H7 (cell line): ENCODE results near the gene MICU1. TPM values are rescaled to one million over a fixed set of nuclear protein-coding genes. Genes with fewer than 3 reads are reported as not detected.
"Not testable (repeated sequence)": the region's sequence is repeated elsewhere in the genome, so short reads cannot be mapped to it uniquely, and the experiment has no call there.

Experiments
- DNase-seq: peaks from one replicate; pipeline ENCODE4 v3.0.0; 2012
- H3K27me3 ChIP-seq: 2 replicates; pipeline ENCODE4 v1.6.0; 2011; ENCODE audit warnings: mild to moderate bottlenecking, low read length; ENCODE audit not compliant: control insufficient read depth, insufficient read depth
- H3K36me3 ChIP-seq: replicated peaks from 2 replicates; pipeline ENCODE4 v1.5.1; 2011; ENCODE audit warnings: low read length; ENCODE audit not compliant: control insufficient read depth, insufficient read depth
- H3K4me3 ChIP-seq: 2 replicates; pipeline ENCODE4 v1.5.1; 2011; ENCODE audit warnings: low read depth, mild to moderate bottlenecking, control low read depth, low read length, moderate library complexity; ENCODE audit not compliant: insufficient read depth
- total RNA-seq: library from RNA; depleted of rRNA; stranded (reverse); fragments of >200 nt; shearing (Covaris generic); gene quantifications from 2 replicates; pipeline ENCODE4 v1.2.3, GENCODE V29; 2014

The MICU1 gene
- total RNA-seq, 1 experiment from 2014 or later: 41.0 TPM

DNA sequence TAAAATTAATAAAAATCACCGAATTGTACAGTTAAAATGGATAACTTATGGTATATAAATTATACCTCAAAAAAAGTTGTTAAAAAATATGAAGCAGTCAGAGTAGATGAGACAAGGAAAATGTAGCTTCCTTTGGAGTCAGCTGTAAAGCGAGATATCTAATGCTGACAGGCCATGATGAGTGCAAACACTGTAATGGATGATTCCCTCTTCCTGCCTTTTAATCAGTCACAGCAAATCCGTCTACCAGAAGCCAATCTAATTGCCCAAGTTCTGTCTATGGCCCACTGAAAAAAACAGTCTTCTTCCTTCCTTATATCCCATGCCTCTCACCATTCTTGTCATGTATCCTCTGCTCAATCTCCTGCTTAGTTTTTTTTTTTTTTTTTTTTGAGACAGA is 211.2 kb downstream of the MICU1 start:
- no peak overlapping the region for H3K4me3 ChIP-seq

DNA sequence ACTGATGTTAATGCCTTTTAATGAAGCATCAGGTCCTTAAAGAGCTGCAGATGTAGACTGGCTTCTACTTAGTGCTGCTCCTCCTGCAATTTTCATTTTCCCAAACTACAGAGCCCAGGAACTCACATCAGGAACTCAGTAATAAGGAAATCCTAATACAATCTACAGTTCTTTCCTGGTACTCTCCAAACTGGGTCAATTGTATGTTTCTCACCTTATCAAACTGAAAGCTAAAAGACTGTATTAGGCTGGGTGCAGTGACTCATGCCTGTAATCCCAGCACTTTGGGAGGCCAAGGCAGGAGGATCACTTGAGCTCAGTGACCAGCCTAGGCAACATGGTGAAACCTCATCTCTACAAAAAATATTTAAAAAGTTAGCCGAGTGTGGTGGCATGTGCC is 216.7 kb downstream of the MICU1 start:
- no peak for DNase-seq
- Histone ChIP-seq H3K27me3 (no peaks in the 10 kb centered on the region), H3K36me3 (no peaks in the 10 kb centered on the region), H3K4me3 (no peak overlapping the region)

More for the DNA sequence above, 211.2 kb downstream of the MICU1 start:
- DNase-seq: no peak
- Histone ChIP-seq H3K27me3 (no peaks in the 10 kb centered on the region), H3K36me3 (no peaks in the 10 kb centered on the region)

DNA sequence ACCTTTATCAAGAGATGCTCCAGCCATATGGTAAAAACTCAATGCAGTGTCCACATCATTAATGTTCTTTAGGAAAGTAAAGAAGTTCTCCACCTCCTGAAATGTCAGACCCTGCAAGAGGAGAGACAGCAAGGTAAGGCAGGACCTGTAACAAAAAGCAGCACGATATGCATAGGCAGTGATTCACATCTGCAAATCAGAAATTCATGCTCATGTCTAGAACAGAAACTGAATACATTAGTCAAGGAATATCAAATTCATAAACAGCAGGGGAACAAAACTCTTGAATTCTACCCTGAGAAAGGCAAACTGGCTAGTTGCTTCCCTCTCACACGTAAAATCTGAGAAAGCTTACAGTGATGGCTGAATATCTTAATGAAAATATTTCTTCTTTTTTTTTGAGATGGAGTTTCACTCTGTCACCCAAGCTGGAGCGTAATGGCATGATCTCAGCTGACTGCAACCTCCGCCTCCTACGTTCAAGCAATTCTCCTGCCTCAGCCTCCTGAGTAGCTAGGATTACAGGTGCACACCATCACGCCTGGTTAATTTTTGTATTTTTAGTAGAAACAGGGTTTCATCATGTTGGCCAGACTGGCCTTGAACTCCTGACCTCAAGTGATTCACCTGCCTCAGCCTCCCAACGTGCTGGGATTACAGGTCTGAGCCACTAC is 217.8 kb downstream of the MICU1 start:
- Histone ChIP-seq H3K27me3 (no peaks in the 10 kb centered on the region), H3K4me3 (no peak overlapping the region), H3K36me3 (no peaks in the 10 kb centered on the region)
- no peak for DNase-seq

DNA sequence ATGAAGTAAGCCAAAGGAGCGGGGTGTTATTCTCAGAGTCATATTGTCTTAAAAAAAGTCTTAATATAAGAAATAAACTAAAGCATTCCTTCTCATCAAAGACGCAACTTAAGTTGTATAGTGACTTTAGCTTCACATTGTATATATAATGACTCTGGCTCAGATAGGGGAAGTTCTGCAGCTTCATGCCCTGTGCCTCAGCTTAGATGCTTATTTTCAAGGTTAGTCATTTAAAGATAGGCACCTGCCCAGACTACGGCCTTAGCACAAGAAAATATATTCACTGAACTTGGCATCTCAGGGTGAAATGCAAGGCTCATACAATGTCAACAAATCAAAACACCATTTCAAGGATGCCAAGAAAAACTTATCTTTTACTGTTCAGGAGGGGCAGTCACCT is 218.4 kb downstream of the MICU1 start:
- Histone ChIP-seq H3K27me3 (no peaks in the 10 kb centered on the region), H3K36me3 (no peaks in the 10 kb centered on the region), H3K4me3 (no peak overlapping the region)
- no peak for DNase-seq

DNA sequence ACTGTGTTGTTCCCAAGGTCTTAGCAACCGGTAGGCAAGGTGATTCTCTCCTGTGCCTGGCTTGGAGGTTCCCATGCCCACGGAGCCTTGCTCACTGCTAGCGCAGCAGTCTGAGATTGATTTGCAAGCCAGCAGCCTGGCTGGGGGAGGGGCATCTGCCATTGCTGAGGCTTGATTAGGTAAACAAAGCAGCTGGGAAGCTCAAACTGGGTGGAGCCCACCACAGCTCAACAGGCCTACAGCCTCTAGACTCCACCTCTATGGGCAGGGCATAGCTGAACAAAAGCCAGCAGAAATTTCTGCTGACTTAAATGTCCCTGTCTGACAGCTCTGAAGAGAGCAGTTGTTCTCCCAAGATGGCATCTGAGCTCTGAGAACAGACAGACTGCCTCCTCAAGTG is 230.3 kb downstream of the MICU1 start:
- not testable (repeated sequence) for H3K4me3 ChIP-seq, H3K27me3 ChIP-seq, DNase-seq, H3K36me3 ChIP-seq

DNA sequence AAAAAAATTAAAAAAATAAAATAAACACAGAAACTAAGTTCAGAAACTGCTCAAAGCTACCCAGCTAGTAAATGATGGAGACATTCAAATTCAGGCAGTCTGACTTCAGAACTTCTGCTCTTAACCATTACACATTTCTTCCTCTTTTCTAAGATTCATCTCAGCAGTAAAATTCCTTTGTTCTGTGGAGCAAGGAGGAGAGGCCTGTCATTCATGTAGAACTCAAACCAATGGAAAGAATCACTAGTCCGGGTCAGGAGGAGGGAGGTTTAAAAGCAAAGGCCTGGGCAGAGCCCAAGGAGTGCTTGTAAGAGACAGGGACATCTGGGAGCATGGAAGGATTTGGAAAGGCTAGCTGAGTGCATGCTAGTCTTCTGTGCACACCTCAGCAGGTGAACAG is 233.3 kb downstream of the MICU1 start:
- DNase-seq: no peak
- H3K4me3 ChIP-seq: no peak overlapping the region
- no peaks in the 10 kb centered on the region for H3K27me3 ChIP-seq
- no peaks in the 10 kb centered on the region for H3K36me3 ChIP-seq

DNA sequence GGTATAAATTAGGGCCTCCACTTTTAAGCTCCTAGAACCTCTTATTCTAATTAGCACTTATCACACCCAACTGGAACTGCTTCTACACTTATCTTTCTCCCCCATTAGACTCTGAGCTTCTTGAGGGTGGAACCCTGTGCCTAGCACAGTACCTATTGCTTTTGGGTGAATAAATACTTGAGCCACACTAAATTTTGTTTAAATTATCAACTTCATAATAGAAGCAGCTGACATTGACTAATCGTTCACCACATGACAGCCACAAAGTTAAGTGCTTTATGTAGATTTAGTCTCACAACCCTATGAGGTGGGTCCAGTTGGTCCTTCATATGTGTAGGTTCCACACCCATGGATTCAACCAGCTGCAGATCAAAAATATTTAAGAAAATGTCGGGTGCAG is 235.1 kb downstream of the MICU1 start:
- Histone ChIP-seq H3K4me3 (no peak overlapping the region), H3K27me3 (no peaks in the 10 kb centered on the region), H3K36me3 (no peaks in the 10 kb centered on the region)
- no peak for DNase-seq

DNA sequence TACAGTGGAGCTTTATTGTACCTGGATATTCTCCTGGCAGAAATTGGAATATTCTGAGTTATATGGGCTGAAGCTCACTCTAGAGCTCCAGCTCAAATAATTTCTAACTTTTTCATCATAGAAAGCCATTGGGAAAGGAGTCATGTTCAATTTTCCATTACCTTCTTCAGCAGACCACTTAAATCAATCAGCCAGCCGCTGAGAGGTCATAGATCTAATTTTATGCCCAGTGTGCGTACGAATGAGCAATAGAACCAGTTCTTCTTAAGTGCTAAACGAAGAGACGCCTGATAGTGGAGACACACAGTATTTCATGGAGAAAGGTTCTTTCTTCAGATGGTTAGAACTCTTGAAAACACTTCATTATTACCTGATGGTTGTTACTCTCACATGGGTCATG is 236.2 kb downstream of the MICU1 start:
- Histone ChIP-seq H3K27me3 (no peaks in the 10 kb centered on the region), H3K36me3 (no peaks in the 10 kb centered on the region), H3K4me3 (no peak overlapping the region)
- DNase-seq: no peak

DNA sequence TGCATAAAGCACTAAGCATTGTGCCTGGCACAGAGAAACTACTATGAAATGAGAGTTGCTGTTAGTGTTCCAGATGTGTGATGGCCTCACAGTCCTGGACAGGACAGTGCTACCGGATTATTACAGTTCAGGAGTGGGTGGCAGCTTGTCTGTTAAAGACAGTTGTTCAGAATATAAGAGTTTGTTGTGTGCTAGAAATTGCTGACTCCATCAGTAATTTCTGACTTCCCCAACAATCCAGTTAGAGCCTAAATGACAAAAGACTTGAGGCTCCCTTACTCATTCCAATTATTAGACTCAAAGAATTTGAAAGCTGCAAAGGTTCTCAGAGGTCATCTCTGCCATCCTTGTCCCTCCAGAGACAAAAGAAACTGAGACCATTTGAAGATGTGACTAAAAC is 236.9 kb downstream of the MICU1 start:
- H3K4me3 ChIP-seq: no peak overlapping the region
- no peaks in the 10 kb centered on the region for H3K27me3 ChIP-seq
- DNase-seq: no peak
- no peaks in the 10 kb centered on the region for H3K36me3 ChIP-seq

DNA sequence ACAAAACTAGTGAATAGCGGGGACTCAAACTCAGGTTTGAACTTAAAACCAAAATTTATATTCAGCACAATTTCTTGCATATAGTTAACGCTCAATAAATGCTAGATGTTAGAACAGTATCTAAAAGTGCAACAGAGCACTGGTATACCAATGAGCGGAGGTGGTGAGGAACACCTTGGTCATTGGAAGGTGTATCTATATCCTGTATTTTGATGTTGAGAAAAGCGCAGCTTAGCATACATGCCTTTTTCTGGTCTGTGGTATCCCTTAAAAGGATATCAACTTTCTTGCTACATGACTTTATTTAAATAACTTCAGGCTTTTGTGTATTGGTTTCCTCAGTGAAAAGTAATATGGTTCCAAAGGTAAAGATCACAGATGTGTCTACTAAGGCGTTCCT is 237.8 kb downstream of the MICU1 start:
- H3K36me3 ChIP-seq: no peaks in the 10 kb centered on the region
- no peaks in the 10 kb centered on the region for H3K27me3 ChIP-seq
- no peak overlapping the region for H3K4me3 ChIP-seq
- no peak for DNase-seq

DNA sequence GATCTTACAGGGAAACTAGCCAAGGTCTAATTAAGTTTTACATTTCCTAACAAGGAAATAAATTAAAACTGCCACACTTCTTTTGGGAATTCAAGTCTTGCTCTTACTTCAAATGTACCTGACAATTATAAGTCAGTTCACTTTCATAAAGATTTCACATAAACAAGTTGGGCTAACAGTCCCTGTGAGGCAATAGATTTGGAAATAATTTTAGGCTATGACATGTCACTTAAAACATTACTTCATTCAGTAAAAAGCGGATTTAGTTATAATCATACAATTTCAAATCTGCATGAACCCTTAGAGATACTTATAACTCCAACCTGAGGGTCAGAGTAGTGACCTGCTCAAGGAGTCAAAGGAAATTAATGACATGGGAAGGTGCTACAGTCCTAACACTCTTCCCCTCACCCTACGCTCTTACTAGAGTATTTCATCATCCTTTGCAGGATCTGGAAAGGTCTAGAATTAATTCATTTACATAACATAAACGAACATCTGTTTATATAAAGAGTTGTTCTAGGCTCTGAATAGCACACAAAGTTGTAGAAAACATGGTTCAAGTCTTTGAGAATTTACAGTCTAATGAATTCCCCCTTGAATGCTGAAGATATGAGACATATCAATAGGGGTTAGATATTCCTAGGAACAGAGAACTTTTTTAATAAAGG is 238.8 kb downstream of the MICU1 start:
- DNase-seq: no peak
- Histone ChIP-seq H3K36me3 (no peaks in the 10 kb centered on the region), H3K4me3 (no peak overlapping the region), H3K27me3 (no peaks in the 10 kb centered on the region)

DNA sequence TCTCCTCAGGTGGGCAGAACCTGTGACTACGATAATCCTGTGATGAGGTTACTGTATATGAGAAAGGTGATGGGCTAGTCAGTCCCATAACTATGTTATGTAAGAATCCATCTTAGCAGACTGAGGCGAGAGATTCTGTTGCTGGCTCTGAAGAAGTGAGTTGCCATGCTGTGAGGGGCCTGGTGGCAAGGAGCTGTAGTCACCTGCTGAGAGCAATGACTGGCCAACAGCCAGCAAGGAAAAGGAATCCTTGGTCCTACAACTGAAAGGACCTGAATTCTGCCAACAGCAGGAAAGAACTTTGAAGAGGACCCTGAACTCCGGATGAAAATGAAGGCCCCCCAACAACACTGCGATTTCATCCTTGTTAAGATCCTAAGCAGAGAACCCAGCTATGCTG is 240.2 kb downstream of the MICU1 start:
- Histone ChIP-seq H3K36me3 (no peaks in the 10 kb centered on the region), H3K4me3 (no peak overlapping the region), H3K27me3 (no peaks in the 10 kb centered on the region)
- DNase-seq: no peak

DNA sequence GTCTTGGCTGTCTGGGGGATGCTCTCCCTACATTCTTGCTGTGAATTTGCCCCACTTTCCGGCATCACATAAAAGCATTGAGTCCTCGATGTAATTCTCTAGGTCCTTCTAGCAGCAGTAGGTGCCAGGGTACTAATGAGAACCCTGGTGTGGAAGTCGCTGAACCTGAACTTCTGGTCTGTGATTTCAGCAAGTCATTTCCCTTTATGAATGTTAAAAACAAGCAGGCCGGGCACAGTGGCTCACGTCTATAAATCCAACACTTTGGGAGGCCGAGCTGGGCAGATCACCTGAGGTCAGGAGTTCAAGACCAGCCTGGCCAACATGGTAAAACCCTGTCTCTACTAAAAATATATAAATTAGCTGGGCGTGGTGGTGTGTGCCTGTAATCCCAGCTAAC is 240.9 kb downstream of the MICU1 start:
- not testable (repeated sequence) for H3K27me3 ChIP-seq, DNase-seq, H3K36me3 ChIP-seq, H3K4me3 ChIP-seq

DNA sequence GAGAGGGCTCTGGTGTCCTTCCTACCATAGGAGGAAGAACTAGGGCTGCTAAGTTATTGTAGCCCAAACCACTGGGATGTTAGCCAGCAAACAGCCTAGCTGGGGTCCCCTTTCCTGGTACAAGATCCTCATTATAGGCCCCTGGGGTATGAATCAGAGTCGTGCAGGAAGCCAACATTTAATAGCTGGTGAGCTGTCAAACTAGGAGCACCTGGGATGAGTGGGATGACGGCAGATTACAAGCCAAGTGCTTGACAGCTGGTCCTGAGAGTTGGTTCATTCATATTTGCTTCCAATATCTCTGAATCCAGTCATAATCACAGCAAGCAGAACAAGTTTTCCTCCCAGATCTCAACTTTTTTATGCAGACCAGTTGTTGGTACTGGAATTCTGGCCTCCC is 246.1 kb downstream of the MICU1 start:
- no peaks in the 10 kb centered on the region; the same call in 1 of the 2 replicates for H3K36me3 ChIP-seq
- no peak for DNase-seq
- H3K27me3 ChIP-seq: no peaks in the 10 kb centered on the region
- no peak overlapping the region for H3K4me3 ChIP-seq

DNA sequence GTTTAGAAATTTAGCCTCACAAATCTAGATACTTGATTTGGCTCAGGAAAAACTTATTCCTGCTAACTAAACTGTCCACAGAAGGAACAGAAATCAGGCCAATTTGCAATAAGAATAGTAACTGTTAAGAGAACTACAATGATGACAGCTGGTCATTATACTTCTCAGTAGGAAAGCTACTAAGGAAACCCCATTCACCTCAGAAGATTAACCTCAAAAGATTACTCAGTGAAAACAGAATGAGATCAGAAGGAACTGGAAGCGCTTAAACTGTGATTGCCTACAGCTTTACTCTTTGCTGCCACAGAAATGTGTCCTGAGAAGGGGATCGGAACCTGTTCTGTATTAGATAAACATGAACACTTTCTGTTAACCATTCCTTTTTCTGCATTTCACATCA is 246.8 kb downstream of the MICU1 start:
- no peaks in the 10 kb centered on the region for H3K27me3 ChIP-seq
- no peak for DNase-seq
- no peak overlapping the region for H3K4me3 ChIP-seq
- H3K36me3 ChIP-seq: no peaks in the 10 kb centered on the region; the same call in 1 of the 2 replicates
